HG03280 (cell line): ENCODE results near the gene VTI1A.
"Not testable (repeated sequence)": the region's sequence is repeated elsewhere in the genome, so short reads cannot be mapped to it uniquely, and the experiment has no call there.

Source experiments
- ATAC-seq: cut with Tn5 transposase; IDR thresholded peaks from one replicate; pipeline ENCODE4 v1.9.1; 2021; ENCODE audit warnings: mild to moderate bottlenecking, moderate library complexity; ENCODE audit not compliant: unreplicated experiment

Gene VTI1A

DNA sequence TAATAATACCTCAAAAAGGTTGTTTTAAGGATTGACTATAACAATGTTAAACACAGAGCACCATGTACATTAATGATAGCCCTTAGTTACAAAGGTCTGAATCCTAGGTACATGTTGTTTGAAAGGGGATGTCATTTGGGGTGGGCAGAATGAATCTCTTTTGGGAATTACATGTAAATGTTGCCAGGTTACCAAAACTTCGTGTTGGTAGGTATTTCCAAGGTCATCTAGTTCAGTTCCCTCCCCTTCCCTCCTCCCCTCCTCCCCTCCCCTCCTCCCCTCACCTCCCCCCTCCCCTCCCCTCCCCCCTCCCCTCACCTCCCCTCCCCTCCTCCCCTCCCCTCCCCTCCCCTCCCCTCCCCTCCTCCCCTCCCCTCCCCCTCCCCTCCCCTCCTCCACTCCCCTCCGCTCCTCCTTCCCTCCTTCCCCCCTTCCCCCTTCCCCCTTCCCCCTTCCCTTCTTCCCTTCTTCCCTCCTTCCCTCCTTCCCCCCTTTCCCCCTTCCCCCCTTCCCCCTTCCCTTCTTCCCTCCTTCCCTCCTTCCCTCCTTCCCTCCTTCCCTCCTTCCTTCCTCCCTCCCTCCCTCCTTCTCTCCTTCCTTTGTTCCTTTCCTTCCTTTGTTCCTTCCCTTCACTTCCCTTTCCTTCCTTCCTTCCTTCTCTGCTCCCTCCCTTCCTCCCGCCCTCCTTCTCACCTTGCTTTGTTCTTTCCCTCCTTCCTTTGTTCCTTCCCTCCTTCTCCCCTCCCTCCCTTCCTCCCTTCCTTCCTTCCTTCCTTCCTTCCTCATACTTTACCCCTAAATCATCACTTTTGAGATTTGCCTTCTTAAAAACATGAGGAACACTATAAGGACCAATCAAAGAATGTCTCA, 8.1 kb downstream of the VTI1A start:
- no peak for ATAC-seq

DNA sequence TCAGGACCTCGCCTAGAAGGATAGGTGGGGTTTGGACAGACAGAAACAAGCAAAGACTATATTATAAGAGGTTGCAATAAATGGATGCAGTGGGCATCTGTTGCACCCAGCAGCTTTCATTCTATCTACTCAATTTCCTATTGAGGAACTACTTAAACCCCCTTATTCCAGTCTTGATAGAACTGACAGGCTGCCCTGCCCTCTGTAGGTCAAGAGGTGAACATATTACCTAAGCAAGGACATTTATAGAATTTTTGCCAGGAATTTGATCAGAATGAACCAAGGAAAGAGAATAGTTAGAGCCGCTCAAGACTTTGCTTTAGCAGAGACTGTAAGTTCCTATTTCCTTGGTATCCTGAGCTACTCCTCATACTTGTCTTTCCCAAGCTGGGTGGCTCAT, 9.5 kb downstream of the VTI1A start:
- no peak for ATAC-seq

DNA sequence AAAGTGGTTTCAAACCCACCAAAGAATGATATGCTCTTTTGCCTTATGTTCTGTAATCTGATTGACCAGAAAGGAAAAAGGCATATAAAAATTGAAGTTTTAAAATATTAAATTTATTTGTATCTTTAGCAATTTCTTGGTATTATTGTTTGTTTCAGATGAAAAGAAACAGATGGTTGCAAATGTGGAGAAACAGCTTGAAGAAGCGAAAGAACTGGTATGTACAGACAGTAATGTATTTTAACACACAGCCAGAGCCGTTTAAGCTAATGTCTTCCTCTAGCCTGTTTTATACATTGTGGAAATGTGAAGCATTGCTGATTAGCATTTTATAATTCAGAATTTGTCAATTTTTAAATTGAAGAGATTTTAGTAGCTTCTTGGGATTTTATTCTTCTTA, 13.4 kb downstream of the VTI1A start:
- ATAC-seq: no peak

DNA sequence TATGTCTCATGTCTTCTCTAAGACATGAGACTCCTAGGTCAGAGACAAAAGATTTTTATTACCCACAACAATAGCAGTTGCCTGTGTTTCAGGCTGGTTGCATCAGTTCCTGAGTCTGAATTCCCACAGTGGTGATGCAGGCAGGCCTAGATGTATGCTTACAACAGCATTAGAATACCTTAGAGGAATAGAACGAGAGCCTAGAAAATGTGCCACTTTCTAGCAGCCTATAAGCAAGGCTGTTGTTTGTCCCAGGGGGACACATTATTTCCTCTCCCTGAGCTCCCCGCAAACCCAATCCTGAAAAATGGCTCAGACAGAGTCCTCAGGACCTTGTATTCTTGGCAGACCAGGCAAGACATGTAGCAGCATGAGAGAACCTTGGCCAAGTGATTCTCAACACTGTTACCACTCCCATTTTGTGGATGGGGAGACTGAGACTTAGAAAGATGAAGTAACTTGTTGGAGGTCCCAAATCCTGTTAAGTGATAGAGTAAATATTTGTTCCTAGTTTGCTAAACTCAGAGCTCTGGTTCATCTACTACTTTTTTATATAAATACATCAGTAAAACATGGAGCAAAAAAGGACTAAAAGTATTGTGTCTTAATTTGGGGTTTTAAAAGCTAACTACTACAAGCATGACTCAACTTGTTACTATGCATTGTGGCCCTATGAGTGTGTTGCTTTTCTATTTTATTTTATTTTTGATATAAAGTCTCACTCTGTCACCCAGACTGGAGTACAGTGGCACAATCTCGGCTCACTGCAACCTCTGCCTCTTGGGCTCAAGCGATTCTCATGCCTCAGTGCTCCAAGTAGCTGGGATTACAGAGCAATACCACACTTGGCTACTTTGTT, 14.2 kb downstream of the VTI1A start:
- ATAC-seq: no peak

DNA sequence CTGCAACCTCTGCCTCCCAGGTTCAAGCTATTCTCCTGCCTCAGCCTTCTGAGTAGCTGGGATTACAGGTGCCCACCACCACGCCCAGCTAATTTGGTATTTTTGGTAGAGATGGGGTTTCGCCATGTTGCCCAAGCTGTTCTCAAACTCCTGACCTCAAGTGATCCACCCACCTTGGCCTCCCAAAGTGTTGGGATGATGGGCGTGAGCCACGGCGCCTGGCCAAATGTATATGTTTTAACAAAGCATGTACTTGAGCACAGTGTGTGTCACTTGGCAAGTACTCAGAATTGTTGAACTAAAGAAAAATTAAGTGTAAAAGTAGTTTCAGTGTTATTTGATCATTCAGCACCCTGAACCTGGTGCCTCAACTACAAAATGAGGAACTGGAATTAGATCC, 17.1 kb downstream of the VTI1A start:
- ATAC-seq: not testable (repeated sequence)

DNA sequence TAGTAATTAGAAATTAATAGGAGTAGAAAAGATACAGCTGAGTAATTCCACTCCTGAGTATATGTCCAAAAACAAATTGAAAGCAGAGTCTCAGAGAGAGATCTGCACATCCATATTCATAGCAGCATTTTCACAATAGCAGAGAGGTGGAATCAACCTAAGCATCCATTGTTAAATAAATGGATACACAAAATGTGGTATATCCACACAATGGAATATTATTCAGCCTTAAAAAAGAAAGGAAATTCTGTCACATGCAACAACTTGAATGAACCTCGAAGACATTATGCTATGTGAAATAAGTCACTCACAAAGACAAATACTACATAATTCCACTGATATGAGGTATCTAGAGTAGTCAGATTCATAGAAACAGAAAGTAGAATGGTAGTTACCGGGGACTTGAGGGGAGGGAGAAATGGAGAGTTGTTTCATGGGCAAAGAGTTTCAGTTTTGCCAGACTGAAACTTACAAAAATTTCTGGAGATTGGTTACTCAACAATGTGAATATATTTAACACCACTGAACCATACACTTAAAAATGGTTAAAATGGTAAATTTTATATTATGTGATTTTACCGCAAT, 18.4 kb downstream of the VTI1A start:
- no peak for ATAC-seq

DNA sequence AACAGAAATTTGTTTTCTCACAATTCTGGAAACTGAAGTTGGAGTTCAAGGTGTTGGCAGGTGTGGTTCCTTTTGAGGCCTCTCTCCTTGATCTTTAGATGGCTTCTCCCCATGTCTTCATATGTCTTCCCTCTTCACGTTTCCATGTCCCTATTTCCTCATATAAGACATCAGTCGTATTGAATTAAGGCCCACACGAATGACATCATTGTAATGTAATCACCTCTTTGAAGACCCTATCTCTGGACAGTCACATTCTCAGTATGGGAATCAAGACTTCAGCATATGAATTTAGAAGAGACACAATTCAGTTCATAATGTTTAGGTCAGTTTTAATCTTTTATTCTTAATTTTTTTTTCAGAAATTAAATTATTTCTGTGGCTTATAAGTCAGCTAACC, 19.8 kb downstream of the VTI1A start:
- no peak for ATAC-seq

DNA sequence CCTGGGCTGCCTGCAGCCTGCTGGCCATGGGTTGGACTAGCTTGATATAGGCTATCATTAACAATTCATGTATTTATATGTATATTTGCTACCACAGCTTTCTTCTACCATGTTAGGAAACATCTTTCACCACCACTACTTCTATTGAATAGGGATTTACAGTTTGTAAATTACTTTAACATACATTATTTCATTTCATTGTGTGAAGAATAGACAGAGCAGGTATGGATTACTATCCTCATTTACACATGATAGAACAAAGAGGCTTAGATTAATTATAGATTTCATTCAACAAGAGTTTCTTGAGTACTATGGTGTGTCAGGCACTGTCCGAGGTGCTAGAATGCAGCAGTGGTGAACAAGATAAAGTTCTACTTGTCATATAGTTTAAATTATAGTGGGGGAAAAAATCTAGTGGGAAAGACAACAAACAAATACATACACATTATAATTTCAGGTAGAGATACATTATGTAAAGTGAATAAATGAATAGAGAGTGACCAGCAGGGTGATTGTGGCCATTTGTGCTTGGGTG, 20.6 kb downstream of the VTI1A start:
- ATAC-seq: no peak

DNA sequence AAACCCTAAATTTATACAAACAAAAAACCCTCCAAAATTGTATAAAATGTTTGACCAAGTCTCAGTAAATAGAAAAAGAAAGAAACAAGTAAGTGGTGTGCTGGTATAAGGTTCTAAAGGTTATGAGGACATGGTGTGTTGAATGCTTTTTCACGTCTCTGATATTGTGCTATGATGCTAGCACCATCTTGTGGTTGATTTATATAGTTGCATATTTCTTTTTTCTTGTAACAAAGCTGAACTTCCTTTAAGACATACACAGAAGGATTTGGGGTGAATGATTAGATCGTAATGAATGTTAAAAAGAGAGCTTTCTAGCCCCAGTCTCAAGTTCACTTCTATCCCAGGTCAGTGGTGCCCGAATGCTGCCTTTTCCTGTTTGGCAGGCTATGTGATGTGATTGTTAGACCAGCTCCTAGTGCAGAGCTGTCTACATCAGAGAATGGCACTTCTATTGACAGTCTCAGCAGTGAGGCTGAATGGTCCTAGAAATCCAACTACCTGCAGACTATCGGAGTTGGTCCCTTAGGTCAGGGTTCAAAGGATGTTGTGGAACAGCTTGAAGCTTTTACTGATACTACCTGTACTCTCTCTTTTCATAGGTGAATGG, 25.0 kb downstream of the VTI1A start:
- ATAC-seq: peak; percentile 72

DNA sequence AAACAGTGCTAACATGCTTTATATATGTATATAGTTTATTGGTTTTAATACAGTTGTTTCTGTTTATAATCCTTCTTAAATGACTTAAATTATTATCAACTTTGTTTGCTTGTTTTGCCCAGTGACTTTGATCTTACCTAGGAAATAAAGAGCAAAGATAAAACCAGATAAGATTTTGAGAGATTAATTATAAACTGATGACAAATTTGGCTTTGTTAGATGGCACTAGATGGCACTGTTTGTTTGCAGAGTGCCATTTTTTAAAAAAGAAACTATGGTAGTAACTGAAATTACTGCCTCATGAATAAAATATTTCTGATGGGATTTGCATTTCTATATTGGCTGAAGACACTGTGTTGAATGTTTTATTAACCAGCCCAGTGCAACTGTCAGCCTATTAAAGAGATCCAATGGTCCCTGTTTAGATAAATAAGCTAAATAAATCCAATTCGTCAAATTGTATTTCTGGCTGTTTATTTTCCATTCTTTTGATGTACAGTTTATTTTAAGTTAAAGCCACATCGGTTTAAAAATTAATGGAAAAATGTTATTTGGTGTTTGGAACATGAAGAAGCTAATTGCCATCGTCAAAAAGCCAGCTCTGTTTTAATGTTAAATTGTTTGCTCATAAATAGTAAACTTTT, 28.7 kb downstream of the VTI1A start:
- ATAC-seq: no peak

DNA sequence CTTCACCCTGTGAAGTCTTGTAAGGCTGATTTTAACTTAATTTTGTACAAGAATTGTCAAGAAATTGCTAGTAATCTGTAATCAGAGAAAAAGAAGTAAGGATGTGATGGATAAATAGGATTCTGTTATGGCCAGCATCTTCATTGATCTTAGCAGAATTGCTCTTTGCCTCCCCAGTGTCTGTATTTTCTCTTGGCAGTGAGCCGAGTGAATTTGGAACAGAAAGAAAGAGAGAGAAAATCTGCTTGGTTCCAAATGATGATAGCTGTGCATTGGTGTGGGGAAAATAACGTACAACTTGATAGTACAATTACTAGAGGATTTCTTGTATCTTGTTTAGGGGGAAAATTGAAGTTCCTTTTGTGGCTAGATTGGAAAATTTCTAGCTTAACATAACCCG, 34.6 kb downstream of the VTI1A start:
- ATAC-seq: no peak

DNA sequence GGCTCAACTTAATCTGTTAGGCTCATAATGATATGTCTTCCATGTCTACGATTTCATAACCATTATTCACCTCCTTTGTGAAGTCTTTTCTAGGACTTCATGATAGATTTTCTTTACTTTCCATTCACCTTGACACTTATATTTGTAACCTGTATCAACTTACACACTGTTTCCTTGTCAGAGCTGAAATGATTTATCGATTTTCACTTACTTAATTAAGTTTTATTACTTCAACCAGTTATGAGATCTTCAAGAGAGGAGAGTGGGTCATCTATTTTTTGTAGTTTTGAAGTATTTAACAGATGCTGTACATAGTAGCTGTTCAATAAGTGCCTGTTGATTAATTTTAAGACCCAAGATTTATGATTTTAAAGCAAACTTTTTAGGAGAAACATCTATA, 37.4 kb downstream of the VTI1A start:
- ATAC-seq: no peak

DNA sequence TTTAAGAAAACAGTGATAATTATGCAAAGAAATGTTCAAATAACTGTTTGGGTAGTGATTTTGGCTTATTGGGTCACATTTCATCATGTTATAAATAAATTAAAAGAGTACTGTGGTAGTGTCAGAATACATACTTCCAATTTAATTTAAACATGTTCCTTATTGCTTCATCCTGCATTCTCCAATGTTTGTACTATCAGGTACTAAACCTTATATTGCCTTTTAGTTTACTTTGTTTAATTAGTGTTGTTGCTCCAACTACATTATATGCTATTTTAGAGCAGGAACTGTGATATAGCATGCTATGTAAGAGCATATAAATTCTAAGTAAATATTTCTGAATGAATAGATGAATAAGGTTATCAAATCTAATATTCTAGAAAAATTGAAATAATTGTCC, 40.9 kb downstream of the VTI1A start:
- ATAC-seq: no peak

DNA sequence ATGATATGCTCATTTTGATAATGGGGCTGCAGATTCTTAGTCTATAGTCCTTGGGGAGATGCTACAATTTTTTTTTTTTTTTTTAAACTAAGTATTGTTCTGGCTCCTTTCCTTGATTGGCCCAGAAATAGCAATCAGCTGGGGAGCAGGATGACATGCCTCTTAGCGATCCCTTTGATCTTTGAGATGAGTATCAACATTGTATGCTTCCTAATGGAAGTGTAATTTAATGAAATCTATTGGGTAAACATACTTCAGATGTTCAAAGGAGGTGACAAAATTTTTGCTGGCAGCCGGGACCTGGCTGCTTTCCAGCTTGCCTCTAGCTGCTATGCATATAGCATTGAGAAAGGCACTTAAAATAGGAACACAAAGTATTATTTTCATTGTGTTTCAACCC, 43.5 kb downstream of the VTI1A start:
- ATAC-seq: no peak

DNA sequence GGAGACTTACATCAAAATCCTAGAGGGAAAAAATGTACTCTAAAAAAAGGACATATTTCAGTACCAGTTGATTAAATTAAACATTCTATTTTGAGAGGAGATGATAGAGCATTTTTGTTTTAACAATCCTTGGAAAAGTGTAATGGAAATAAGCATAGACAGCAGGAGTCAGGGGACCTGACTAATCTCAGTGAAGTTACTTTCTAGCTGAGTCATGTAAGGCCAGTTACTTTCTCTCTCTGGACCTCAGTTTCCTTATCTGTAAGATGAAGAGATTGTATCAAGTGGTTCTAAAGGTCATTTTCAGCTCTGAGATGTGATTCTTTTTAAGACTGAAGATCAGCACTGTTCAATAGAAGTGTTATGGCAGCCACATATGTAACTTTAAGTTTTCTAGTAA, 44.1 kb downstream of the VTI1A start:
- no peak for ATAC-seq

DNA sequence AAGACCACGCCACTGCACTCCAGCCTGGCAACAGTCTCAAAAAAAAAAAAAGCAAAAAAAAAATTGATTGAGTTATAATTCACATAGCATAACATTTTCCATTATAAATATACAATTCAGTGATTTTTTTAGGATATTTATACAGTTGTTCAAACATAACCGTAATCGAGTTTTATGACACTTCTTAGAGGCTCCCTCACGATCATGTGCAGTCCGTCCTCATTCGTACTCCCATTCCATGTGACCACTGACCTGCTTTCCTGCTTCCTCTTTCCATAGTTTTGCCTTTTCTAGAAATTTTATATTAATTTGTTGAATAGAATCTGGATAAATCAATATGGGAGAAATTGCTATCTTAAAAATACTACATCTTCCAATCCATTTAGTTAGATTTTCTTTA, 45.7 kb downstream of the VTI1A start:
- no peak for ATAC-seq

DNA sequence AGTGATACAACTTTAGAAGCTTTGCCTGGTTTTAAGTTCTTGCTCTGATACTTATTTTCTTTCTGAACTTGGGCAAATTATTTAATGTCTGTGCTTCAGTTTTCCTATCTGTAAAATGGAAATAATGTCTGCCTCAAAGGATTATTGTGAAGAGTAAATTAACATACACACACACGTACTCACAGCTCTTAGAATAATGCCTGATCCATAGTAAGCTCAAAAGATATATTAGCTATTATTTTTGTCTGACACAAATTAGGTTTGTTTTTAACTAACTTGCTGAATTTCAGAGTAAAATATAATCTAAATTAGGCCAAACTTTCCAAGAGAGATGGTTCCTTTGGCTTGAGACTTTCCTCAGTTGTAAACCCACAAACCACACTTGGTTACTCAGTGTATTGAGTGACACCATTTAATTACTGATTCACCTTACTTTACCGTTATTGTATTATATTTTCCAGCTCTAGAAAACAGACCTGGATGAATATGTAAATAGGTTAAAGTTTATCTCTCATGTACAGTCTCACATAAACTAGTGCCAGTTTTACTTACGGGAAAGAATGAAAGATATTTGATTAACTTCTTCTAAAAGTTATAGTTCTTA, 50.4 kb downstream of the VTI1A start:
- no peak for ATAC-seq

DNA sequence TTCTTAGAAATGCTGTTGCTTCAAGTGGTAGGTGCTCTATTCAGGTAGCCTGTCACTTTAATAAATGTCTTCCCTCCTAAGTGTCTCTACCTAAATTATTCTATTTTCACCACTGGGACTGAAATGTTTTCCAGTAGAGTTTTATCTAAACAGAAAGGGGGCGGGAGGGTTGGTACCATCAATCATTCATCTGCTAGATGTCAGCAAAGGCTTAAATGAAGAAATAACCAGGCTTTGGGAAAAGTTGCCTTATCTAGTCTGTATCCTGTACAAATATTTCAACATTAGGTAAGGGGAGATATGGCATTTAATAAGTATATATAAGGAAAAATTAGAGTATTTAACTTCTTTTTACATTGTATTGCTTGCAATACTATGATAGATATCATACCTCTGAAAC, 51.8 kb downstream of the VTI1A start:
- ATAC-seq: no peak

DNA sequence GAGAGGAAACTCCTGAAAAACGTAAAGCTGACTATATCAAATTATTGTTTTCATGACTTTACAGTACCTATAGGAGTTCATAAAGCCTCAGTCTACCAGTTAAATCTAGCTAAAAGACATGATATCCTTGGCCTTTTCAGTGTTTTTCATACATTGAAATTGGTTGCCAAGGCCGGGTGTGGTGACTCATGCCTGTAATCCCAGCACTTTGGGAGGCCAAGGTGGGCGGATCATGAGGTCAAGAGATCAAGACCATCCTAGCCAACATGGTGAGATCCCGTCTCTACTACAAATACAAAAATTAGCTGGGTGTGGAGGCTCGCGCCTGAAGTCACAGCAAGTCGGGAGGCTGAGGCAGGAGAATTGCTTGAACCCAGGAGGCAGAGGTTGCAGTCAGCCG, 53.0 kb downstream of the VTI1A start:
- not testable (repeated sequence) for ATAC-seq

DNA sequence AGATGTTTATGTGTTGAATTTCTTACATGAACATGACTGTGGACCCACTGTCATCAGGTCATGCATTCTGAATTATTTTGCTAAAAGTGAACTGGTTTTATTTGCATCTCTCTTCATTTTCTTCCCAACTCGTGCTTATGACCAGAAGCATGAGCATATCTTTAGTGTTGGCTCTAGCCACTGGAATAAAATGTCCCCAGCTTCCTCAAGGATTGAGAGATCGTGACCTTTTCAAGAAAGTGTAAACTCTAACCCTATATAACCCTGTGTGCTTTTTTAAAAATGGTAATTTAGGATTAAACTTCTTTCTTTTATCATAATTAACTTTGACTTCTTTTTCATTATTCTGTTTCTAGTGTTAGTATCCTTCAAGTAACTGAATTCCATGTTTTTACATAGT, 55.5 kb downstream of the VTI1A start:
- ATAC-seq: no peak
